Measurements from ENCODE around the gene KSR1.

- TF ChIP-seq CTCF (IDR thresholded peaks at IDR 0.05) (no peak), POLR2A (IDR thresholded peaks at IDR 0.05) (no peak)
These were observed 94.2 kb downstream of the KSR1 start for GRCh38 chr17:27550291-27550930.
